IPS DF 4.7 (cell line): ENCODE measurements around the gene DCLRE1A.
"Not testable (repeated sequence)": the region's sequence is repeated elsewhere in the genome, so short reads cannot be mapped to it uniquely, and the experiment has no call there.

Experiments used
- DNase-seq: peaks from one replicate; pipeline ENCODE4 v3.0.0-alpha.2; 2013; ENCODE audit warnings: low spot score; ENCODE audit errors: extremely low read depth

Gene DCLRE1A

DNA sequence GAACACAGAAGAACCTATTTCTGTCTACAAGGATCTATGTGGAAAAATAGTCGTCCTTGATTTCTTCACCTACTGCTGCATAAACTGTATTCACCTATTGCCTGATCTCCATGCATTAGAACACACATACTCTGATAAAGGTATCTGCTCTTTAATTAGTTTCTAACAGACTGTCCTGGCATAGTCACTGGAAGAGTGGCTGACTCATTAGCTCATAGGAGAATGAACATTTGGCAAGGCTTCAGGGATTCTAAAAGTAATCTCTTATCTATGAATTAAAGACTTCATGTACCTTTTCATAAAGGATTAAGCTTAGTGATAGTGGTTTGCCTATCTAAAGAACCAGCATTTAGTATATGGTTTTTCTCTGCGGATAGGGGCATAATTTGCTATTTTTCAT, 4.7 kb upstream of the DCLRE1A start:
- DNase-seq, result no peak

DNA sequence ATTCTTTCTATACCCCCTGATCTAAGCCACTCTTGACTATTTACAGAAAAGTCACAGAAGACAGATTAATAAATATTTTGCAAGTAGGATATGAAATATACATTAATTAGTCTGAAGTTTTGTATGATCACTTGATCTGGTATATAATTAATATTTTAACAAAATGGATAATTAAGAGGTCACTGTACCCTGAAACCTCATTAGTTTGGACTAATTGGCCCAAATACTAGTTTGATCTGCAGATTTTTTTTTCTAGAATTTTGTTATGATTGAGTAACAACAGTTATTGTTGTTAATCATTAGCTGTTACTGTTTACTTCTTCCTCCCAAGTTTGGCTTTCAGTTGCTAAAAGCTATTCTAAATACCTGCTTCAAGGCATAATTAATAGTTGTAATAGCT, 3.3 kb upstream of the DCLRE1A start:
- no peak for DNase-seq

GRCh38 chr10:113856563-113856962, 2.7 kb upstream of the DCLRE1A start:
- no peak for DNase-seq

GRCh38 chr10:113854761-113855588, 1.1 kb upstream of the DCLRE1A start:
- no peak for DNase-seq

- DNase-seq, result no peak
Measured at GRCh38 chr10:113853578-113854012, 287 bp downstream of the DCLRE1A start.

DNA sequence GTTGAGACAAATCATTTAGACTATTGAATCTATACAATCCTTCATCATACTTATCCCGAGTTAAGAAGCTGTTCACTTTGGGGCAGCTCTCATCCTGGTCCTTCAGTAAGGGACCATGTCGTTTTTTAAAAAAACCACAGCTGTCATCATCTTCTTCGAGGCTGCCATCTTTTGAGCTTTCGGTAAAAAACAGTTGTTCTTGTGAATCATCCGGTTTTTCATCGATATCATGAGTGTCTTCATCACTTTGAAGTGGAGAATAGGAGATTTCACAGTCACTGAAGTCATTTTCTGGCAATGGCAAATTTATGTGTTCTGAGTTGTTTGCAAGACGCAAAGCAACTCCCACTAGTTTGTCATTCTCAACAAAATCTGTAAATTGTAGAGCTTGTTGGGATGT, 3.9 kb downstream of the DCLRE1A start:
- no peak for DNase-seq

GRCh38 chr10:113849140-113849803, 4.6 kb downstream of the DCLRE1A start:
- no peak for DNase-seq

DNA sequence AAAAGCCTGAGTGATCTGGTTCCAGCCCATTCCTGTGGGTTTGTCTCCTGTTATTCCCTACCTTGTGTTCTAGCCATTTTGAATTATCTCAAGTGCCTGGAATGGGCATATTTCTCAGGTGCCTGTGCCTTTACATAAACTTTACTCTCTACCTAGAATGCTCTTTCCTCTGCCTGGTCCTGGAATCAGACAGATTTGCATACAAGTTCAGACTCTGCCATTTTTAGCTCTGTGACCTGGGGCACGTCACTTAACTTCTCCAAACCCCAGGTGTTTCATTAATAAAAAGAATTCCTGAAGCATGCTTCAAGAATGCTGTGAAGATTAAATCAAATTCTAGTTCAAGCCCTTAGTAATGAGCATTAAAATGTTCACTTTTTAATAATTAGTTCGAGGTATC, 7.8 kb downstream of the DCLRE1A start:
- no peak for DNase-seq

- DNase-seq, result no peak
Measured at GRCh38 chr10:113843972-113844485, 9.9 kb downstream of the DCLRE1A start.

GRCh38 chr10:113842171-113842570, 11.7 kb downstream of the DCLRE1A start:
- DNase-seq, result no peak

DNA sequence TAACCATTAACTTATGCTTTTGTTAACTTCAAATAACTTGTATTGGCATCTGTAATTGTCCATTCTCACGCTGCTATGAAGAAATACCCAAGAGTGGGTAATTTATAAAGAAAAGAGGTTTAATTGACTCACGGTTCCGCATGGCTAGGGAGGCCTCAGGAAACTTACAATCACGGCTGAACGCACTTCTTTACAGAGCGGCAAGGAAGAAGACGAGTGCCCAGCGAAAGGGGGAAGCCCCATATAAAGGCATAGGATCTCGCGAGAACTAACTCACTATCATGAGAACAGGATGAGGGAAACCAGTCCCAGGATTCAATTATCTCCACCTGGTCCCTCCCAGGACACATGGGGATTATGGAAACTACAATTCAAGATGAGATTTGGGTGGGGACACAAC, 25.3 kb downstream of the DCLRE1A start:
- DNase-seq, result not testable (repeated sequence)

- no peak for DNase-seq
Measured at GRCh38 chr10:113825791-113826190, 28.1 kb downstream of the DCLRE1A start.

- no peak for DNase-seq
Measured at GRCh38 chr10:113823389-113823788, 30.5 kb downstream of the DCLRE1A start.

DNA sequence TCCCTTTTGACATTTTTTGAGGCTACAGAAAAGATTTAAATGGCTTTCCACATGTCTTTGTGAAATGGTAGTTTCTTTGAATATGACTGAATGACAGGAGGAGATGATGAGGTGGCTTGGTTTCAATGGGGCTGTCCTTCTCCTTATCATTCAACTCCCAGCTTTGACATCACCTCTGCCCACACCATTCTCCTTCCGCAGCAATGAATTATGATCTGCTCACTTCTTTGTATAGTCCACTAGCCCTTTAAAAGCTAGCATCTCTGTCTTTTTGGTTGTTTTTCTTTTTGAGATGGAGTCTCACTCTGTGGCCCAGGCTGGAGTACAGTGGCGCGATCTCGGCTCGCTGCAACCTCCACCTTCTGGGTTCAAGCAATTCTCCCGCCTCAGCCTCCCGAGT, 31.7 kb downstream of the DCLRE1A start:
- no peak for DNase-seq

- DNase-seq, result not testable (repeated sequence)
Measured at GRCh38 chr10:113821306-113821705, 32.6 kb downstream of the DCLRE1A start.

DNA sequence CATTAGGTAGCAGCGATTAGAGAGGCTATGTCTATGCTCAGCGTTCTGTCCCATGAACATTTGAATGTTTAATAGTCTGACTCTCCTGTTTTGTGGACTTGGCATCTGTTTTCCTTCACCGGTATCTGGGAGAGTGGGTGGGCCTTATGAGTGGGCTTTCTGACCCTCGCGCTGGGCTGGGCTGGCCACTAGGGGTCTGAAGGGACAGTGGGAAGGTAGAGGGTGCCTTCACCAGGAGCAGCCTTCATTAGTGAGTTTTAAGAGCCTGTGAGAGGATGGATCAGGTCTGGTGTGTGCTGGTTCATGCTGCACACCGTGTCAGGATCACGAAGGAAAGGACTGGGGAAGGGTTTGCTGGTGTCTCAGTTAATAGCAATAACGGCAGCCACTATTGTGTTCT, 33.4 kb downstream of the DCLRE1A start:
- no peak for DNase-seq

DNA sequence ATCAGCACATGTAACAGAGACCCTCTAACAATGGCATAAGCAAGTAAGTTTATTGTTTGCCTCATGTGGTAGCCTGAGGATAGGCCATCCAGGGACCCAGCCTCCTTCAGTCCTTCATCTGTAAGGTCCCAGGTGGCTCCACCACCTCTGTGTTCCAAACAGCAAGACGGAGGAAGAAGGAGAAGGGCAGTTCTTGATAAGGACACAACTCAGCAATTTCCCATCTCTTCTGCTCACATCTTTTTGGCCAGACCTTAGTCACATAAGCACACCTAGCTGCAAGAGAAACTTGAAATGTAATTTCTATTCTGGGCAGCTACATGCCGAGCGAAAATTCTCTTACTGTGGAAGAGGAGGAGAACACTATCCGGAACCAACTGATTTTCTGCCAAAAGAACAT, 33.9 kb downstream of the DCLRE1A start:
- DNase-seq, result no peak

DNA sequence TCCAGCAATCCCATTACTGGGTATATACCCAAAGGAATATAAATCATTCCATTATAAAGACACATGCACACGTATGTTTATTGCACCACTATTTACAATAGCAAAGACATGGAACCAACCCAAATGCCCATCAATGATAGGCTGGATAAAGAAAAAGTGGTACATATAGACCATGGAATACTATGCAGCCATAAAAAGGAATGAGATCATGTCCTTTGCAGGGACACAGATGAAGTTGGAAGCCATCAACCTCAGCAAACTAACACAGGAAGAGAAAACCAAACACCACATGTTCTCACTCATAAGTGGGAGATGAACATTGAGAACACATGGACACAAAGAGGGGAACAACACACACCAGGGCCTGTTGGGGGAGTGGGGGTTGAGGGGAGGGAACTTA, 39.2 kb downstream of the DCLRE1A start:
- not testable (repeated sequence) for DNase-seq

DNA sequence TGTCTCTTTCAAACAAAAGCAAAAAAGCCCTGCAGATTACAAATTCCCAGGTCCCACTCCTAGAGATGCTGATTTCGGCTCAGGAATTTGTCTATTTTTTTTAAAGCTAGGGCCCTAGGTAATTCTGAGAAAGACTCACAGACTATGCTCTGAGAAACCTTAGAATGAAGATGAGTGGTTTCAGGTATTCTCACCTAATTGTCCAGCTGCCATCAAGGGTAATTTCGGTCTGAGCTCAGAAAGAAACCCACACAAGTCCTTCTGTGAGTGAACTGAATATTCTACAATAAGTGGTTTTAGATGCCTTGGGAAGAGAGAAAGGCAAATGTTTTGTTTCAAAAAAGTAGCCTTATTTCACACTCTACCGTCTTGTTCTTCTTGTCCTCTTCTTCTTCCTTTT, 45.7 kb downstream of the DCLRE1A start:
- no peak for DNase-seq

DNA sequence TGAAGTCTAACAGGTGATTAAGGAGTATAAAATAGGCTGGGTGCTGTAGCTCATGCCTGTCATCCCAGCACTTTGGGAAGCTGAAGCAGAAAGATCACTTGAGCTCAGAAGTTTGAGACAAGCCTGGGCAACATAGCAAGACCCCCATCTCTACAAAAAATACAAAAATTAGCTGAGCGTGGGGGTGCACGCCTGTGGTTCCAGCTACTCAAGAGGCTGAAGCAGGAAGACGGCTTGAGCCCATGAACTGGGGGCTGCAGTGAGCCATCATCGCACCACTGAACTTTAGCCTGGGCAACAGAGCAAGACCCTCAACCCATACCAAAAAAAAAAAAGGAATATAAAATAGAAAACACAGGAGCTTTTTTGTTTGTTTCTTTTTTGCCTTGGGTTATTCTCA, 47.4 kb downstream of the DCLRE1A start:
- no peak for DNase-seq

DNA sequence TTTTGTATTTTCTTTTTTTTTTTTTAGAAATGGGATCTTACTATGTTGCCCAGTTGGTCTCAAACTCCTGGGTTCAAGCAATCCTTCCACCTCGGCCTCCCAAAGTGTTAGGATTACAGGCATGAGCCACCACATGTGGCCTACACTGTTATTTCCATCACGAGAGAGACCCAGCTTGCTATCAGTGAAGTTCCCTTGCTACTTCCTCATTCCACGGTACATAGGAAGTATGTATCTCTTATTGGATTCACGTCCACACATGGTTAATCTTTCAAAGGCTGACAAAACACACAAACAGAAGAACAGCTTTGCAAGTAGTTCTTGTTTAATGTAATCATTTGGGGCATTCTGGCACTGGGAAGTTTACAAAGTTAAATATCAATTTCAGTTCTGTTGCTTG, 50.9 kb downstream of the DCLRE1A start:
- DNase-seq, result no peak

GRCh38 chr10:113801569-113801968, 52.3 kb downstream of the DCLRE1A start:
- DNase-seq, result no peak

- DNase-seq, result no peak
Measured at GRCh38 chr10:113791691-113792090, 62.2 kb downstream of the DCLRE1A start.
